Measurements from ENCODE around the gene SUCLA2. TPM values are rescaled to one million over a fixed set of nuclear protein-coding genes. Genes with fewer than 3 reads are reported as not detected.
A peak's percentile ranks its signal among the peaks of the same experiment; 100 is the strongest.

The SUCLA2 gene
- total and polyA plus RNA-seq, 10 of the 15 experiments (the other 5 are each of a cell fraction or from before 2014, with no cell fraction given): 27.5 to 83.4 (median 42.8) TPM

GRCh38 chr13:47904241-47904640, 96.8 kb downstream of the SUCLA2 start (continued):
- TF ChIP-seq MLLT1 (IDR thresholded peaks at IDR 0.05): no peak
- no peak for TF ChIP-seq BACH1 (IDR thresholded peaks at IDR 0.05; ENCODE audit: borderline replicate concordance)
- no peak for TF ChIP-seq SMAD1 (IDR thresholded peaks at IDR 0.05; ENCODE audit: low read depth, partially characterized antibody)
- 0 out of 2 replicates have a peak, but pooled peaks have one; percentile 27 for TF ChIP-seq POLR2AphosphoS5 (IDR thresholded peaks at IDR 0.05; ENCODE audit: low read length)
- TF ChIP-seq TCF12 (IDR thresholded peaks at IDR 0.05; ENCODE audit: low read depth, low read length): no peak
- TF ChIP-seq HCFC1 (IDR thresholded peaks at IDR 0.05; ENCODE audit: low read length): no peak
- TF ChIP-seq SMARCA5 (IDR thresholded peaks at IDR 0.05): no peak
- TF ChIP-seq ZBTB40 (IDR thresholded peaks at IDR 0.05; ENCODE audit: borderline replicate concordance): peak; percentile 72
- TF ChIP-seq EGR1 (IDR thresholded peaks at IDR 0.05; ENCODE audit: borderline replicate concordance in 1 of 2, low read depth in 2 of 2, low read length in 2 of 2): no peak
- no peak for TF ChIP-seq USF1 (IDR thresholded peaks at IDR 0.05; ENCODE audit: borderline replicate concordance, extremely low read length, insufficient read depth, low read depth, low read length)
- no peak for TF ChIP-seq E2F4 (IDR thresholded peaks at IDR 0.05; ENCODE audit: low read depth, low read length)
- TF ChIP-seq NBN (IDR thresholded peaks at IDR 0.05): no peak
- no peak for TF ChIP-seq NKRF (conservative IDR thresholded peaks at IDR 0.05)
- no peak for TF ChIP-seq EED (IDR thresholded peaks at IDR 0.05; ENCODE audit: low read depth)
- no peak for TF ChIP-seq HDGF (IDR thresholded peaks at IDR 0.05)

All from GM12878 (cell line).